H9 (cell line): ENCODE measurements around the gene HEG1. TPM values are rescaled to one million over a fixed set of nuclear protein-coding genes. Genes with fewer than 3 reads are reported as not detected.

Source experiments
- DNase-seq: peaks from one replicate; pipeline ENCODE4 v3.0.0-alpha.2; 2017
- H2AFZ ChIP-seq: one replicate; pipeline ENCODE4 v1.6.1; 2013; ENCODE audit warnings: mild to moderate bottlenecking, low read length, control low read depth, moderate library complexity
- H2AK5ac ChIP-seq: 2 replicates; pipeline ENCODE4 v1.6.1; 2013; ENCODE audit warnings: low read length, control low read depth, mixed read lengths; ENCODE audit not compliant: insufficient read length
- H2BK120ac ChIP-seq: one replicate; pipeline ENCODE4 v1.6.1; 2013; ENCODE audit warnings: low read depth, mild to moderate bottlenecking, low read length, control low read depth, inconsistent platforms; ENCODE audit not compliant: poor library complexity, severe bottlenecking
- H2BK12ac ChIP-seq: 2 replicates; pipeline ENCODE4 v1.6.1; 2013; ENCODE audit warnings: low read length, control low read depth, mixed read lengths, low read depth; ENCODE audit not compliant: insufficient read length
- H2BK15ac ChIP-seq: 2 replicates; pipeline ENCODE4 v1.6.1; 2013; ENCODE audit warnings: low read depth, low read length, control low read depth
- H2BK20ac ChIP-seq: one replicate; pipeline ENCODE4 v1.6.1; 2013; ENCODE audit warnings: low read depth, mild to moderate bottlenecking, low read length, control low read depth, inconsistent platforms; ENCODE audit not compliant: poor library complexity, severe bottlenecking
- H2BK5ac ChIP-seq: 2 replicates; pipeline ENCODE4 v1.6.1; 2013; ENCODE audit warnings: low read length, control low read depth, mixed read lengths; ENCODE audit not compliant: insufficient read length
- H3K14ac ChIP-seq: 2 replicates; pipeline ENCODE4 v1.6.1; 2013; ENCODE audit warnings: low read length, control low read depth; ENCODE audit not compliant: insufficient read depth
- H3K18ac ChIP-seq: 2 replicates; pipeline ENCODE4 v1.6.1; 2013; ENCODE audit warnings: low read depth, mild to moderate bottlenecking, mixed read lengths, low read length, control low read depth; ENCODE audit not compliant: insufficient read length
- H3K23ac ChIP-seq: 2 replicates; pipeline ENCODE4 v1.6.1; 2013; ENCODE audit warnings: low read length, control low read depth, mixed read lengths, low read depth; ENCODE audit not compliant: insufficient read length
- H3K23me2 ChIP-seq: 2 replicates; pipeline ENCODE4 v1.6.1; 2013; ENCODE audit warnings: low read depth, mild to moderate bottlenecking, mixed read lengths, low read length, control low read depth; ENCODE audit not compliant: insufficient read length, poor library complexity, severe bottlenecking
- H3K27ac ChIP-seq: 2 replicates; pipeline ENCODE4 v1.5.1; 2013; ENCODE audit warnings: low read length, control low read depth, mixed read lengths, low read depth; ENCODE audit not compliant: insufficient read length
- H3K27me3 ChIP-seq: 2 replicates; pipeline ENCODE4 v1.6.1; 2013; ENCODE audit warnings: low read length, control low read depth, inconsistent platforms; ENCODE audit not compliant: insufficient read depth
- H3K4ac ChIP-seq: 2 replicates; pipeline ENCODE4 v1.6.1; 2013; ENCODE audit warnings: low read depth, mild to moderate bottlenecking, control low read depth, inconsistent platforms, low read length, moderate library complexity
- H3K4me1 ChIP-seq: 2 replicates; pipeline ENCODE4 v1.6.1; 2013; ENCODE audit warnings: low read length, control low read depth, inconsistent platforms; ENCODE audit not compliant: insufficient read depth
- H3K4me2 ChIP-seq: 2 replicates; pipeline ENCODE4 v1.6.1; 2013; ENCODE audit warnings: low read length, control low read depth, mixed read lengths; ENCODE audit not compliant: insufficient read length, insufficient read depth
- H3K56ac ChIP-seq: 2 replicates; pipeline ENCODE4 v1.6.1; 2013; ENCODE audit warnings: low read depth, mild to moderate bottlenecking, mixed read lengths, low read length, control low read depth; ENCODE audit not compliant: insufficient read length
- H3K79me1 ChIP-seq: 2 replicates; pipeline ENCODE4 v1.6.1; 2013; ENCODE audit warnings: low read depth, mild to moderate bottlenecking, moderate library complexity, low read length, control low read depth, inconsistent platforms; ENCODE audit not compliant: insufficient read depth, poor library complexity, severe bottlenecking
- H3K79me2 ChIP-seq: 2 replicates; pipeline ENCODE4 v1.6.1; 2013; ENCODE audit warnings: low read length, control low read depth, inconsistent platforms; ENCODE audit not compliant: insufficient read depth
- H3K9ac ChIP-seq: 2 replicates; pipeline ENCODE4 v1.6.1; 2013; ENCODE audit warnings: low read length, control low read depth, mixed read lengths; ENCODE audit not compliant: insufficient read length; ENCODE audit errors: extremely low read depth
- H3K9me3 ChIP-seq: one replicate; pipeline ENCODE4 v1.6.1; 2013; ENCODE audit warnings: low read depth, low read length, inconsistent platforms; ENCODE audit not compliant: control insufficient read depth
- H3T11ph ChIP-seq: one replicate; pipeline ENCODE4 v1.6.1; 2013; ENCODE audit warnings: mild to moderate bottlenecking, low read length, control low read depth, inconsistent platforms
- H4K20me1 ChIP-seq: one replicate; pipeline ENCODE4 v1.6.1; 2013; ENCODE audit not compliant: control insufficient read depth, insufficient read length, insufficient read depth
- H4K5ac ChIP-seq: 2 replicates; pipeline ENCODE4 v1.6.1; 2013; ENCODE audit warnings: low read depth, mild to moderate bottlenecking, mixed read lengths, low read length, control low read depth; ENCODE audit not compliant: insufficient read length
- H4K8ac ChIP-seq: replicated peaks from 2 replicates; pipeline ENCODE4 v1.6.1; 2013; ENCODE audit warnings: low read length, control low read depth, mixed read lengths, low read depth; ENCODE audit not compliant: insufficient read length
- H4K91ac ChIP-seq: 2 replicates; pipeline ENCODE4 v1.6.1; 2013; ENCODE audit warnings: low read depth, mild to moderate bottlenecking, moderate library complexity, mixed read lengths, low read length, control low read depth; ENCODE audit not compliant: insufficient read length
- H3K27ac Mint-ChIP-seq, 3 experiments: 2 replicates in 2 of 3; 3 replicates in 1 of 3; pipeline ENCODE4 v1.8.0; 2020 to 2021; ENCODE audit warnings: mixed read lengths in 3 of 3, mild to moderate bottlenecking in 1 of 3, moderate library complexity in 1 of 3
- H3K27me3 Mint-ChIP-seq: 2 replicates; pipeline ENCODE4 v1.8.0; 2021; ENCODE audit warnings: low read depth, mild to moderate bottlenecking, moderate library complexity, mixed read lengths
- H3K36me3 Mint-ChIP-seq, 3 experiments: 2 replicates in 2 of 3; 3 replicates in 1 of 3; pipeline ENCODE4 v1.8.0; 2020 to 2021; ENCODE audit warnings: low read depth in 3 of 3, mixed read lengths in 3 of 3; ENCODE audit not compliant: insufficient read depth in 1 of 3
- H3K4me1 Mint-ChIP-seq, 2 experiments: 2 replicates each; pipeline ENCODE4 v1.8.0; 2020; ENCODE audit warnings: mixed read lengths in 2 of 2
- H3K4me3 Mint-ChIP-seq, 2 experiments: 2 replicates in 1 of 2; 3 replicates in 1 of 2; pipeline ENCODE4 v1.8.0; 2020 to 2021; ENCODE audit warnings: mild to moderate bottlenecking in 2 of 2, mixed read lengths in 2 of 2, moderate library complexity in 1 of 2
- H3K9me3 Mint-ChIP-seq, 2 experiments: 2 replicates in 1 of 2; 3 replicates in 1 of 2; pipeline ENCODE4 v1.8.0; 2020; ENCODE audit warnings: mild to moderate bottlenecking in 2 of 2, mixed read lengths in 2 of 2, moderate library complexity in 1 of 2
- CTCF ChIP-seq: fragments of 200-600 bp; sonication (generic); conservative IDR thresholded peaks from 3 replicates; pipeline ENCODE4 v1.8.0; 2021; ENCODE audit warnings: antibody characterized with exemption, mild to moderate bottlenecking
- WGBS: extraction: QIAGEN DNeasy Blood & Tissue Kit; methylation state at CpG from one replicate; pipeline ENCODE4 v1.1.7; 2013; ENCODE audit warnings: missing lambda C conversion rate, low lambda C conversion rate, mixed read lengths; ENCODE audit not compliant: insufficient read length; ENCODE audit errors: extremely low coverage; 5-methylcytosine and 5-hydroxymethylcytosine counted together
- total RNA-seq: library from RNA; stranded (reverse); gene quantifications from 2 replicates; pipeline ENCODE4 v1.2.1, GENCODE V29; 2021

HEG1 gene
- total RNA-seq, 1 experiment from 2014 or later = 10.3 TPM

GRCh38 chr3:124920718-124921117, 135.1 kb downstream of the HEG1 start:
- no peak overlapping the region for H3K9ac ChIP-seq
- no peak for TF ChIP-seq CTCF
- 0 out of 2 replicates have a peak, but pooled peaks cover 2% of the 10 kb centered on the region for H3K4me1 ChIP-seq
- no peak overlapping the region for H3K4me2 ChIP-seq
- H3K79me2 ChIP-seq = no peaks in the 10 kb centered on the region
- Mint-ChIP-seq H3K36me3 (no peaks in the 10 kb centered on the region), H3K27ac (no peak overlapping the region), H3K4me1 (no peaks in the 10 kb centered on the region), H3K4me3 (no peak overlapping the region), H3K9me3 (no peaks in the 10 kb centered on the region), H3K27me3 (no peaks in the 10 kb centered on the region; the same call in 1 of the 2 replicates)
- H3K27ac ChIP-seq = no peak overlapping the region
- no peak overlapping the region for H2BK5ac ChIP-seq
- H3K9me3 ChIP-seq = no peaks in the 10 kb centered on the region
- H3K23me2 ChIP-seq = no peaks in the 10 kb centered on the region
- H3K23ac ChIP-seq = no peak overlapping the region
- no peaks in the 10 kb centered on the region for H3K27me3 ChIP-seq
- H2AFZ ChIP-seq = no peak overlapping the region
- no peak overlapping the region for H2BK20ac ChIP-seq
- no peaks in the 10 kb centered on the region for H3K79me1 ChIP-seq
- no peak overlapping the region for H3K56ac ChIP-seq
- WGBS = no CpG with 5 or more reads among the region's 5 CpGs
- no peak overlapping the region for H3K18ac ChIP-seq
- H4K20me1 ChIP-seq = no peaks in the 10 kb centered on the region
- H2BK15ac ChIP-seq = no peak overlapping the region
- H2BK12ac ChIP-seq = no peak overlapping the region
- H3K4ac ChIP-seq = no peak overlapping the region
- no peak overlapping the region for H3K14ac ChIP-seq
- H2BK120ac ChIP-seq = no peak overlapping the region
- no peak overlapping the region for H4K8ac ChIP-seq
- H2AK5ac ChIP-seq = no peak overlapping the region
- H4K91ac ChIP-seq = no peak overlapping the region
- no peak for DNase-seq
- H4K5ac ChIP-seq = no peak overlapping the region
- no peak overlapping the region for H3T11ph ChIP-seq
